Activated CD8-positive, alpha-beta memory T cell treated with anti-CD3 and anti-CD28 coated beads for 24 hours (primary cell): ENCODE measurements around the gene SHISAL1.

ENCODE experiments used
- DNase-seq: peaks from one replicate; pipeline ENCODE4 v3.0.0-alpha.2; 2020

Gene SHISAL1

DNA sequence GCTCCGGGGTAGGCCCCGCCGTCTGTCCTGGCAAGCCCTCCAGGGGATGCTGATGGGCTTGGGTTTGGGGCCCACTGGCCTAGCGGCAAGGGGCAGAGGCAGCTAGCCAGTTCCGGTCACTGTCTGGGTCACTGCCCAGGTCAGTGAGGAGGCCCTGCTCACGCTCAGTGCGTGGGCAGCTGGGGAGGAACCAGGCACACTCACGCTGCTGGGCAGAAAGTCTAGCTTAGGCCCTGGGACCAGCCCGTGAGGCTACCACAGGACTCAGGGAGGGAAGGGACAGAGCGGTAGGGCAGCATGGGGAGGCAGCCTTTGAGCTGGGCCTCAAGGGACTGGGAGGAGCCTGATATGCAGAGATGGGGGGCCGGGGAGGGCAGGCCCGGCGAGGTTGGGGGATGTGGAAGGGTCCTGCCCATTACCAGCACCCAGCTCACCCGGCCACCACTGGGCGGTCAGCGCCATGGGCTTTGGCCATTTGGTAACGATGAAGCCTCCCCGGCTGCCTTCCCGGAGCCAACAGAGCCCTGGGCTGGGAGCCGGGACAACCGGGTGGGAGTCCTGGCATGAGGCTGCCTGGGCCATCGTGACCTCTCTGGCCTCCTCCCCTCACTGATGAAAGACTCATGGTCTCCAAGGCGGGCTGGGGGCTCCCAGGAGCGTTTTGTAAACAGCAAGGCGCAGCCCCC, 14.2 kb downstream of the SHISAL1 start:
- no peak for DNase-seq

DNA sequence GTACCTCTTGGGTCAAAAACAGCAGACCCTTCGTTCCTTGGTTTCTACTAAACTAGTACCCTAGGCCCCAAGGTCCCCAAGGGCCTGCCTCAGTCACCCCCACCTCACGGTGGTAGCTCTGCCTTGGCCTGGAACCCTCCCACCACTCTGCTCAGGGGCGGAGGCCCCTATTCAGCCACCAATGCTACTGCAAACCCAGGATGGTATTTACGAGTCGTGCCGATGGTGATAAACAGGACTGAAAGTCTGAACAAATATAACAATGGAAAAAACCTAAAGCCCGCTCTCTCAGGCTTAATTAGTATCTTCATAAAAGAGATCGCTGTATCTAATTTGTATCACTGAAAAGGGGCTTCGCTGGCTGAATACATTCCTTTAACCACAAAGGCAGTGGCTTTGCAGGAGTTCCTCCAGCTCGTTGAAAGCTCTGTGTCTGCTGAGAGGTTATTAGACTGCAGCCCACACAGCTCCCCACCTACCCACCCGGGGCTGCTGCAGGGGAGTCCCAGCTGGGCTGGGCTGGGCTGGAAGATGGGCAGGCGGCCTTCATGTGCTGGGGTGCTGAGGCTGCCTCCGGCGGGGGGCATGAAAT, 15.2 kb downstream of the SHISAL1 start:
- DNase-seq = no peak

DNA sequence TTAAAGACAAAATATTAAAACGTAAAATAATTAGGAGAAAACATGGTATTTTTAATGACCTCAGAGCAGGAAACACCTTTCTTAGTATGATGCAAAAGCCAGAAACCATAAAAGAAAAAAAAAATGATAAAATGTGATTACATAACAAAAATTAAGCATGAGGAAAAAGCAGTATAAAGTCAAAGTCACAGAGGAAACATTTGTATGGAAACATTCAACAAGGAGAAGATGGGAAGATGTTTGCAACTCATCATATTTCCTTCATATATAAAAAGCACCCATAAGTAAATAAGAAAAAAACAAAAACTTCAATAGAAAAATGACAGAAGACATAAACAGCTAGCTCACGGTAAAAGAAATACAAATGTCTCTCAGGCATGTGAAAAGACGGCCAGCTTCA, 17.3 kb downstream of the SHISAL1 start:
- no peak for DNase-seq

DNA sequence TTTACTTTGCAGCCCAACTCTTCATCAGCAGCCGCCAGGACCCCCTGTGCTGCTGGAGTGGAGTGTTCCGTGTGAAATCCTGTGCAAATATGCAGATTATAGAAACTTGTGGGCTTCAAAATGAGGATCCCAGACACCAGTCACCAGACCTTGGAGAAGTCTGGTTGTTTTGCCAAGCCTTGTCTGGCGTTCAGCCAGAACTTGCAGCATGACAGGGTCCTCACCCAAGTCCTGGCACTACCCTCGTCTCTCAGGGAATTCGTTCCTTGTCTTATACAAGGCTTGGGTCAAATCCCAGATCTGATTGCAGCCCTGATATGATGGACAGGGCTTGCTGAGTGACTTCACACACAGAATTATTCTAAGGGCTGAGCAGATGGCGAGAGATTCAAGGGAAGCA, 18.9 kb downstream of the SHISAL1 start:
- no peak for DNase-seq

DNA sequence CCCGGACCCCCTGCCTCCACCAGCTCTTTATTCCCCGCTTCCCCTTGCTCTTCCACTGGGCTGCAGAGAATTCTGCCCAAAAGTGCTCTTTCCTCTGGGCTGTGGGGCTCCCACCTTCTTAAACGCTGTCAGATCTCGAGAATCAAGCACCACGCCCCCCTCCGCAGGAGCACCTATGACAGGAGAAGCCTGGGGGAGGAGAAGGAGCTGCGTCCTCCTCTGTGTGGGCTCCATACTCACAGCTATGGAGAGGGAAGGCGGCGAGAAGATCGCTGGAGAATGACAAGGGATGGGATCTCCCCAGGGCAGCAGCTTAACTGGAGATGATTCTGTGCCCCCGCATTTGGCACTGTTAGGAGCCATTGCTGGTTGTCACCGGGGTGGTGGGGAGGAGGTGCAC, 19.7 kb downstream of the SHISAL1 start:
- no peak for DNase-seq

DNA sequence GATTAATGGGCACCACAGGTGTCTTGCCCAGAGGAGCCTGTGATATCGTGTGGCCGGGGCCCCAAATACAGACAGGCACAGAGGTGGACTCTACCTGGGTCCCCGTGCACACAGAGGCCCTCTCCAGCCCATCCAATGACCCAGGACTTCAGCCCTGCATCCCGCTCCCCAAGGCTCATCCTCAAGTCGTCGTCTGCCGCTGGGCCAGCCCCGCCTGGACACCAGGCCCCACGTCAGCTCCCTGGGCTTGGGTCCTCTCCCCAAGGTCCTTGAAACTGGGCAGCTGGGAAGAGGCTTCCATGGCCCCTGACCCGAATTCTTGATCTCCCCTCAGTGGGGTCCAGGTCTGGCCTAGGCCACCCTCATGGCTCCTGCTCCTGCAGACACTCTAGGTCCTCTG, 20.2 kb downstream of the SHISAL1 start:
- no peak for DNase-seq

DNA sequence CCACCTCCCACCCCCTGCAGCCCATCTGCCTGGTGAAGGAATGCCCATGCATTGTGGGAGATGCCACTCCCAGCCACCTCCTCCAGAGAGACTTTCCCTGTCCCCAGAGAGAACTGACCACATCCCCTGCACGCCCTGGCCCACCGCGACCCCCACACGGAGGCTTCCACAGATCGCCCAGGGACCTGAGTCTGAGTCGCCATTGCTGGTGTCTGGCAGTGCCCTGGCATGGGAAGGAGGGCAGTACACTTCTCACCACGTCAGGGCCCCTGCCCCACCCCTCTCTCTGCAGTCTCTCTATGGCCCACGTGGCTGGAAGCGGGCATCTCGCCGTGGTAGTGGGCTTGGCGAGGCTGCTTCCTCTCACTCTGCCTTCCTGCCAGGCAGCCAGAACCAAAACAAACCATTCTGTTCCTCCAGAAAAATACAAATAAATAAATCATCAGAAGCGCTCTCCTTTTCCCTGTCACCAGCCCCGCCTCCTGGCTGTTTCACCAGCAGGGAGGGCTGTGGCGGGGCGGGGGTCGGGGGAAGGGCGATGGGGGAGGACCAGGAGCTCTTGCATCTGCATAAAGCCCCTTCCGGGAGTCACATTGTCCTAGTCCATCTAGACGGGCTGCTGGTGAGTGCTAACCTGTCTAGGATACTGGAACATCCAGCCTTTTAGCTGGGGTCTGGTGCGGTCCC, 20.9 kb downstream of the SHISAL1 start:
- no peak for DNase-seq

DNA sequence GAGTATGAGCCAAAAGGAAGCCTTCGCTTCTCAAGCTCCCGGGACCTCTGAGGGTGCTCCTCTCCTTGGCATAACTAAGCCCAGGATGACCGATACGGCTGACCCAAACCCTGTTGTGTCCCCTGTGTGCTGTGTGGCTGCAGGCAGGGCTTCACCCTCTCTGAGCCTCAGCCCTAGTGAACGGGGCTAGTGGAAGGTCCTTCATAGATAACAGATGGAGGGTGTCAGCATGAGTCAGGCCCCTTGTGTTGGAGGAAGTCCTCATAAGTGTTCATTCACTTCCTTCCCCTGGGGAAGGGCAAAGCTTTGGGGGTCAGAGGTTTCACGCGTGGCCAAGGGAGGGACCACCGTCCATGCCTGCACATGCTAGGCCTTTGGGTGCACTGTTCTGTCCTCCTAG, 21.5 kb downstream of the SHISAL1 start:
- no peak for DNase-seq

DNA sequence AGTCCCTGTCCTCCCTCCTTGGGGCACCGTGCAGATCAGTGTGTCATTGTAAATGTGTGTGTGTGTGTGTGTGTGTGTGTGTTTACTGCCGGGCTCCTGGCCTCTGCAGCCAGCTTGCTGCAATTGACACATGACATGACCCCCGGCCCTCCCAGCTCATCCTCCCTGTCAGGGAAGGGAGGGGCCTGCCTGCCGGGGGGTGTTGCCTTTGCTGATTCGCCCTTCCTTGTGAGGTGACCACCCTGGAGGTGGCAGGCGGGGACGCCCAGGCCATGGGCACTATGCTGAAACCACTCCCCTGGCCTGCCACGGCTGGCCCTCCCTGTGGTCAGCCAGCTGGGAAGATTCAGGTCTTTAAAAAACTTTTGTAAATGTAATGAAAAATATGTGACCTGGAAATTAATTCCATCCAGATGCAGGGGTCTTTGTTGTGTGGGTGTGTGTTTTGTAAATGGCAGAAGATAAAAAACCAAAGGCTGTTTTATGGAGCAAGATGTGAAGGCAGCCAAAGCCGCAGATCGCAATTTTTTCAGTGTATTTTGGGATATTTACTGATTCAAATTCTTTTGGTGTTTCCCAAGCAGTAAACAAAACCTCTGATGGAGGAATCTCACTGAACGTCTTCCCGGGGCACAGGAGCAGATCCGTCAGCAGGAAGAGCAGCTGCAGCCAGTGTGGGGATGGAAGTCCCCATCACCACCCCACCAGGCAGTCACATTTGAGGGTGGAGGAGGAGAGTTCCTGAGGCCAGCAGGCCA, 23.2 kb downstream of the SHISAL1 start:
- DNase-seq = no peak

DNA sequence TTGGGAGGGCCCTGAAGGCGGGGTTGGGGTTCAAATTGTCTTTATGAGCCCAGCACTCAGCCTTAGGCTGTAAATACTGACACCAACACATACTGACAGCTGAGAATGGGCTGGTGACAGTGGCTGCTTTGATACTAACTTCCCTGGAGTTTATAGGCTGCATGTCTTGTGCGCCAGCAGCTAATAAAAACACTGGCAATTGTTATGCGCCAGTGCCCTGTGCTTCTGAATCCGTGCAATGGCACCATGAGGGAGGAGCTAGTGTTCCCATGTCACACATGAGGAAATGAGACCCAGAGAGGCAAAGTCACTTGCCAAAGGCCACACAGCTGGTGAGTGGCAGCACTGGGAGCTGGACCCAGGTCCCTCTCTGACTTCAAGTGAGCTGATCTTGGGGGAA, 23.8 kb downstream of the SHISAL1 start:
- DNase-seq = no peak

DNA sequence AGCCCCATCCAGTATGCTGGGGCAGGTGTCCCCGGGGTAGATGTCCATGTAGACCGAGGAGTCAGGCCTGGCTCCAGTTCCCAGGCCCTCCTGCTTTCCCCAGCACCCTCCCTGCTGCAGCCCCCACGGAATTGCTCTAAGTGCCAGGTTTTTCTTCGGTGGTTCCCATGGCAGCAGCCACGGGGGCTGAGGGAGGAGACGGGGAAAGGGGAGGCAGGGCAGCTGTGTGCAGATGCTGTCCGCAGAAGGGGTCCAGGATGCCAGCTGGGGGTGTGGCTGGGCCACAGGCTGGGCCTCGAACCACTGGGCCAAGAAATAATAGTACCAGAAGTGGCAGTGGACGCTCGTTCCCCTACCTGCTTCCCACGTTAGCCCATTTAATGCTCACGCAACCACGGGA, 25.0 kb downstream of the SHISAL1 start:
- no peak for DNase-seq

DNA sequence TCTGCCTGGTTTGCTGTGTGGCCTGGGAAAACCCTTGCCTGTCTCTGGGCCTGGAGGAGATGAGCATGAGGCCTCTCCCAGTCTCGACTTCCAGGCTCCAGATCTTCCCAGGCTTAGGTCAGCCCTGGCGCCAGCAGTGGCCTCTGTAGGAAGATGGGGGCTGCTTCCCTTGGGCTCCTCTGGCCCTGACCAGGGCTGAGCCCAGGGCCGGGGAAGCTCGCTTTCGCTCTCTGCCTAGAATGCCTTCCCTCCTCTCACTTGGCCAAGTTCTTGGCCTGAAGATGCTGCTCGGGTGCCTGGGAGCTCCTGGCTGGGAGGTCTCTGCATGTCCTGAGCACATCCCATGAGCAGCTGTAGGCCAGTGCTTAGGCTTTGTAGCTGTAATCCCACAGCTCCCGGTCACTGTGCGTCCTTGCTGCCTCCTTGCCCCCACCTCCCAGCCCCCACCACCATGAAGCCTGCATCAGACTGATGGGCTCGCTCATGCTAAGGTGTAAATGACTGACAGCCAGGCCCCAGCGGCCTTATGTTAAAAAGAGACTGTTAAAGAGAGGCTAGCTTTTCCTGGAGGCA, 25.5 kb downstream of the SHISAL1 start:
- no peak for DNase-seq

DNA sequence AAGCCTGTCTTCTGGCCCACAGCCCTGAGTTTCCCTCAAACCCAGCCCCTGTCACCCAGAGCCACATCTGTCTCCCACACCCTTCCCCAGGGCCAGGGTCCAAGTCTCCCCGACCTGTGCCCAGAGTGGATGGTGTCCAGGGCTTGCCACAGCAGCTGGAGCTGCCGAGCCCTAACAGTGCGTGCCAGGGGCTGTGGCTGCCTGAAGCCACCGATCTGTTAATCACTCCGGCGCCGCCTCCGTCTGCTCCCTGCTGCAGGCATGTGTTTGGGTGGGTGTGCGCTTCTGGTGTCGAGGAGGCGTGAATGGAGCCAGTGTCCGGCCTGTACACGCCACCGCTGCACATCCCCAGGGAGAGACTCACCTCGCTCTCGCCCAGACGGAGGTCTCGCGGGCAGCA, 26.1 kb downstream of the SHISAL1 start:
- DNase-seq = no peak

DNA sequence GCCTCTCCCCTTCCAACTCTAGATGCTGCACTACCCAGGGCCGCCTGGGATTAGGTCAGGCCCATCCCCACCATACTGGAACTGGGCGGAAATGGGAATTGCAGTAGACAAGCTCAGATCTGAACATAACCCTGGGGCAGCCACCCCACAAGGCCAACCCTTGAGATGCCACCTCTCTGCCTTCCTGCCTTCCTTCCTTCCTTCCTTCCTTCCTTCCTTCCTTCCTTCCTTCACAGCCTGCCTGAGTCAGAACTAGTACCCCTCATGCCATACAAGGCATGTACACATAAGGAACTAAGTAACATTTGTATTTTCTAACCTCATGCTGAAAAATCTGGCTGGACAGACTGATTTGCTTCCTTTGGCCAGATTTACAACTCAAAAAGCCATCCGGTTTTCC, 28.0 kb downstream of the SHISAL1 start:
- no peak for DNase-seq

DNA sequence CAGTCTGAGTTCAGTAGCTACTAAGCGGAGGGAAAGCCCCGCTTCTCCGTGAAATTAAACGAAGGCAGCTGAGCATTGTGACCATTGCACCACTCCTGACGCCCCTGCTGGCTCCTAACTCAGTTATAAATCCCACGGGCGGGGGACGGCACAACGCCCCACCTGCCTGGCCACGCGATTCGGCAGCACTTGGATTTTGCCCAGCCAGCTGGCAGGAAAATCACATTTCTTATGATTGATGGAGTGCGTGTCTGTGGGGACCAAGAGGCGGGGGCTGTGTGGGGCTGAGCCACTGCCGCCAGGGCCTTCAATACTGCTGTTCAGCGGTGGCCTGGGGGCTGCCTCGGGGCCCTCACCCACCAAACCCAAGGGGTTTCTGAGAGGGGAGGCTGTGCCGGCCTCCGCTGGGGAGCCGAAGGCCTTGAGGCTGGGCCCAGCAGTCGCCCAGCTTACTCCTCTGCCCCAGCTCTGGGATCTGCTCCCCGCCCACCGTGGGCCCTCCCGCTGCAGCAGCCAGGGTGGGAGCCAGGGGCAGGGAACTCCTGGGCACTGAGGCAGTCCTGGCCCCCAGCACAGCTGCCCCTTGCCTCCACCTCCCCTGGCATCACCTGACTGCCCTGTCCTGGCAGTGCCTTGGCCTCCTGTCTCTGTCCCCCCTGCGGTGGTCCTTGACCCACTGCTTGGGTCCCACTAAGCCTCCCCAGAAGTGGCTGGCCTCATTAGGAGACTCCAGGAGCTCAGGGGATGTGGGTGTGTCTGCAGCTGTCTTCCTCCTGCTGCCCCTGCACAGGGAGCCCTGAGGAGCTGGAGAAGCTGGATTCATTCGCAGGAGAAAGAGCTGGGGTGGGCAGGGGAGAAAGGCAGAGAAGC, 30.7 kb downstream of the SHISAL1 start:
- DNase-seq = no peak

DNA sequence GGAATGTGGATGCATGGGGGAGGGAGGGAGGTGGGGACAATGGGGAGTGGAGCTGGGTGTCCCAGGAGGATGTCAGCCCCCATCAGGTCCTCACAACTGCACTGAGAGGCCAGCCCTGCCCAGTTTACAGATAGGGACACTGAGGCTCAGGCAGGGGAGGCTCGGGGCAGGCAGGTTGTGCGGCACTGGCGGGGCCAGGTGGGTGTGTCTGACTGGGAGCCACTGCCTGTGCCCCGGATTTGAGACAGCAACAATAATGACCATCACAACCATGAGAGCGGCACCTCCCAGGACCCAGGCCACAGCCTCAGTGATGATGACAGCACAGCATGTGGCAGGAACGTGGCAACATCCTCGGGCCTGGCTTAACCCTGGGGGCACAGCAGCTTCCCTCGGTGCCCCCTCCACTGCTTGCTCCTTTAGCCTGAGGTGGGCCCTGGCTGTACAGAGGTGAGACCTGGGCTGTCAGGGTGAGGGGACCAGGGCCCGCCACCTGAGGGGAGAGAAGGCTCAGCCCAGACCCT, 32.0 kb downstream of the SHISAL1 start:
- DNase-seq = no peak

DNA sequence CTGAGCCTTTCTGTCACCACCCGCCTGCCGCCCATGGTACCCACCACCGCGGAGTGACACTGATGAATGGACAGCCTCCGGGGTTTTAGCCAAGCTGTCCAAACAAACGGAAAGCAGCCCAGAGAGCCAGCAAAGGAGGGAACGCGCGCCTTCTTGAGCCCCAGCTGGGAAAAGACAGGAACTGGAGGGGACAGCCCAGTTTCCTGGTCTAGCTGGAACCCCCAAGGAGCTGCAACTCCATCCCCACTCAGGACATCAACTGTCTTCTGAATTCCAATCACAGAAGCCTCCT, 33.7 kb downstream of the SHISAL1 start:
- DNase-seq = no peak

DNA sequence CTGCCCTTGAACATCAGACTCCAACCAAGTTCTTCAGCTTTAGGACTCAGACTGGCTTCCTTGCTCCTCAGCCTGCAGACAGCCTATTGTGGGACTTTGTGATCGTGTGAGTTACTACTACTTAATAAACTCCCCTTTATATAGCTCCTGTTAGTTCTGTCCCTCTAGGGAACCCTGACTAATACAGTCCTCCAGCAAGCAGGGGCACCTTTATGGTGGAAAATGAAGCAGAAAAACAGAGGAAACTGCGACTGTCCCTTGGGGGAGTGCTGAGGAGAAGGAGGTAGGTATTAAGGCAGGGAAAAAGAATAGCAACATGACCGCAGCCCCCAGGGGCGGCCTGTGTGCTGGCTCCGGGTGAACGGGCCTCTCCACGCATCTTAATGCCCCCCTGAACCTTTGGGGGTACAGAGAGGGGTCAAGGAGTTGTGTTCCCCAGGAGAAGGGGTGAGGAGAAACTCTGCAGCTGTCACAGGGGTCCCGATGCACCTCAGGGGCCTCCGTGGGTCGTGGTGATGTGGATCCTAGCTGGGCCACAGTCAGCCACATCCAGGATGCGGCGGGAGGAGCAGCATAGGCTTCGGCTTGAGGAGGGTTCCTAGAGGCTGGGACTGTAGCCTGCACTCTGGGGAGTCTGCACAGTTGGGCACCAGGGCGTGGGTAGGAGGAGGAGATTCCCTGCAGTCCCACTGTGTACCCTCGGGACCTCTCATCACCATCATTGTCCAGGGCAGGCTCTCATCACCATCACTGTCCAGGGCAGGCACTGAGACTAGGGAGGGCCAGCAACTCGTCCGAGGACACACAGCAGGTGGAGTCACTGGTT, 34.3 kb downstream of the SHISAL1 start:
- no peak for DNase-seq

DNA sequence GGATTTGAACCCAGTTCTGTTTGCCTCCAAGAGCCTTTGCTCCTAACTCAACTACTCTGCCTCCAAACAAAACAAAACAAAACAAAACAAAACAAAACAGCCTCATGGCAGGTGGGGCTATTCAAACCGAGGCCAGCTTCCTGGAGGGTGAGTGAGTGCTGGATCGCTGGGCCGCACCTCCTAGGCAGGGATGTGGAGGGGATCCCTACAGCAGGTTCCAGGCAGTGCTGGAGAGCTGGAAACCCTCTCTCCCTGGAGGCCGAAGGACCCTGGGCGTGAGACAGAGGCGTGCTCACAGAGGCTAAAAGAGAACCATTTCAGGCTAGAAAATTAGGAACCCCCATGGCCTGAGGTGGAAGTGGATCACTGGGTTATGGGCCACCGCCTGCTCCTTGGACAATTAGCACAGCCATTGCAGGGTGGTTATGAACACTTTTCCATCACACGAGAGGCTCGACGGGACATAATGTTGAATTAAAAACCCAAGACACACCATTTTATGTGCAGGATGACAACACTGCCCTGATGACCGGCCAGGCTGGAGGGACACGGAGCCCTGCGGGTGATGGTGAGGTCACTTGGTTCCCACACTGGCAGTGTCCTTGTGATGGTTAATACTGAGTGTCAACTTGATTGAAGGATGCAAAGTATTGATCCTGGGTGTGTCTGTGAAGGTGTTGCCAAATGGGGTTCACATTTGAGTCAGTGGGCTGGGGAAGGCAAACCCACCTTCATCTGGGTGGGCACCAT, 35.2 kb downstream of the SHISAL1 start:
- DNase-seq = no peak

DNA sequence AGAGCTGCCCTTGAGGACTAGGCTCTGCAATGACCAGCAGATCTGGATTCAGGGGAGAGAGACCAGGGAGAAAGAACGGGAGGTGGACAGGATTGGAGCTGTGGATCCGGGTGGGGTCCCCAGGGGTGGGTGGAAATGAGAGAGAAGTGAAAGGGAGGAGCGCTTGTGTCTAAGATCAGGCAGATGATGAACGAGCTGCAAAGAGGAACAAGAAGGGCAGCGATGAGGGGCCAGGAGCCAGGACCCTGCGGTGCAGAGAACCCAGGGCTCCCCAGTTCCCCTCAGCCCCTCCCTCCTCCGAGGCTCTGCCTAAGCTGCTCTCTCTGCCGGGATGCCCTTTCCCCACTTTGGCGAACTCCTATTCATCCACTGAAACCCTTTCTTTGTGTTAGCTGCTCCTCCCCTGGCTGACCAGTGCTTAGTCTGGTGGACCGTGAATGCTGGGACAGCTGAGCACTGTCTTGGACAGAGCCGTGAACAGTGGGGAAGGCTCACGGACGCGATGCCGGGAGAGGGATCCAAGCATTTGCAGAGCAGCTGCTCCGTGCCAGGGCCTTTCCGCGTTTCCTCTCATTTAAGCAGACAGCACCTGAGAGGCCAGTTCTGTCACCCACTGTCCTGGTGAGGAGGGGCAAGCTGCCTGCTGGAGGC, 35.9 kb downstream of the SHISAL1 start:
- DNase-seq = no peak
